ENCODE data around the gene ABHD17B.

Gene ABHD17B

DNA sequence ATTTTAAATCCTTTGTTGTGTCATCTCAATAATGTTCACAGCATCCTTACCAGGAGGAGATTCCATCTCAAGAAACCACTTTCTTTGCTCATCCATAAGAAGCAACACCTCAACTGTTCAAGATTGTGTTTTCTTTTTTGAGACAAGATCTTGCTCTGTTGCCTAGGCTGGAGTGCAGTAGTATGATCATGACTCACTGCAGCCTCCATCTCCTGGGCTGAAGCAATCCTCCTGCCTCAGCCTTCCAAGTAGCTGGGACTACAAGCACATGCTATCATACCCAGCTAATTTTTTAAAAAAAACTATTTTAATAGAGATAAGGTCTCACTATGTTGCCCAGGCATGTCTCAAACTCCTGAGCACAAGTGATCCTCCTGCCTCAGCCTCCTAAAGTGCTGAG is 60.0 kb downstream of the ABHD17B start:
- H3K36me3 ChIP-seq = no peaks in the 10 kb centered on the region
- TF ChIP-seq, protein P1, sequence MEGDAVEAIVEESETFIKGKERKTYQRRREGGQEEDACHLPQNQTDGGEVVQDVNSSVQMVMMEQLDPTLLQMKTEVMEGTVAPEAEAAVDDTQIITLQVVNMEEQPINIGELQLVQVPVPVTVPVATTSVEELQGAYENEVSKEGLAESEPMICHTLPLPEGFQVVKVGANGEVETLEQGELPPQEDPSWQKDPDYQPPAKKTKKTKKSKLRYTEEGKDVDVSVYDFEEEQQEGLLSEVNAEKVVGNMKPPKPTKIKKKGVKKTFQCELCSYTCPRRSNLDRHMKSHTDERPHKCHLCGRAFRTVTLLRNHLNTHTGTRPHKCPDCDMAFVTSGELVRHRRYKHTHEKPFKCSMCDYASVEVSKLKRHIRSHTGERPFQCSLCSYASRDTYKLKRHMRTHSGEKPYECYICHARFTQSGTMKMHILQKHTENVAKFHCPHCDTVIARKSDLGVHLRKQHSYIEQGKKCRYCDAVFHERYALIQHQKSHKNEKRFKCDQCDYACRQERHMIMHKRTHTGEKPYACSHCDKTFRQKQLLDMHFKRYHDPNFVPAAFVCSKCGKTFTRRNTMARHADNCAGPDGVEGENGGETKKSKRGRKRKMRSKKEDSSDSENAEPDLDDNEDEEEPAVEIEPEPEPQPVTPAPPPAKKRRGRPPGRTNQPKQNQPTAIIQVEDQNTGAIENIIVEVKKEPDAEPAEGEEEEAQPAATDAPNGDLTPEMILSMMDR (IDR thresholded peaks at IDR 0.05) = no peak
- H3K4me3 ChIP-seq (ENCODE audit: low read depth in 1 of 2, low read length in 1 of 2) = no peak overlapping the region
- no peak overlapping the region for H3K27ac ChIP-seq
- no peaks in the 10 kb centered on the region for H3K27me3 ChIP-seq
- H3K4me1 ChIP-seq (ENCODE audit: control insufficient read depth in 1 of 2, insufficient read depth in 1 of 2, low read depth in 1 of 2, low read length in 1 of 2) = no peaks in the 10 kb centered on the region
- H3K9me3 ChIP-seq = no peaks in the 10 kb centered on the region

DNA sequence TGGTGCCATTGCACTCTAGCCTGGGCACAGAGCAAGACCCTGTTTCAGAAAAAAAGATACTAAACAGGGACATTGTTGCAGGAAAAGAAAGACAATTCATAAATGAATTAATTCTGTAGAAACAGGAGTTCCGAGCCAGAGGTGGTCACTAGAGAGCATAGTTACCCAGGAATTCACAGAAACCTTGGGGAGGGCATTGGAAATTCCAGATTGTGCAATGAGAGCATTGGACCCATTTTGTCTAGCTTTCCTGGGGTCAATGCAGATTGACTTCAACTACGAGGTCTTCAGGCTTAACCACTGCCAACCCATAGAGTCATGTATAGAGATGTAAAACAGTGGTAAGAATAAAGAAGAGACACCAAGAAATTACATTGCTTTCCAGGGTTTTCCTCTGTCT is 63.1 kb downstream of the ABHD17B start:
- Histone ChIP-seq H3K4me1 (ENCODE audit: control insufficient read depth in 1 of 2, insufficient read depth in 1 of 2, low read depth in 1 of 2, low read length in 1 of 2) (no peaks in the 10 kb centered on the region), H3K27me3 (no peaks in the 10 kb centered on the region), H3K9me3 (no peaks in the 10 kb centered on the region), H3K4me3 (ENCODE audit: low read depth in 1 of 2, low read length in 1 of 2) (no peak overlapping the region), H3K27ac (no peak overlapping the region), H3K36me3 (no peaks in the 10 kb centered on the region)
- TF ChIP-seq, protein P1 (IDR thresholded peaks at IDR 0.05) = no peak

DNA sequence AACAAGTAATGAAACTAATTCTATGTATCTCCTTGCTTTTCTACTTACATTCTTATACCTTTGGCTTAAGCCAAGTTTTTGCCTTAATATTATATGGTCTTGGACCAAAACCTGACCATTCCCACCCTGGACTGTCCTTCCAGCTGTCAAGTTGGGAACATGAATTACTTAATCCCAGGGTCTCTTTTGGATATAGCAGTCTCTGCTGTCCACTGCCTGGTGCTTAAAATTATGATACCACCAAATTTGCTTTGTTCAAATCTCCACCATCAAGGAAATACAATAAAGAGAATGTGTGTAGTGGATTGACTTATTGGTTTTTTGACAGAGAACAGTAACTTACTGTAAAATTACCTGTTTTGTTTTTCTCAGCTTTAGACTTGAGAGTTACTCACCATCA is 66.2 kb downstream of the ABHD17B start:
- TF ChIP-seq, protein P1 (IDR thresholded peaks at IDR 0.05) = no peak
- Histone ChIP-seq H3K4me3 (ENCODE audit: low read depth in 1 of 2, low read length in 1 of 2) (no peak overlapping the region), H3K27ac (no peak overlapping the region), H3K4me1 (ENCODE audit: control insufficient read depth in 1 of 2, insufficient read depth in 1 of 2, low read depth in 1 of 2, low read length in 1 of 2) (no peaks in the 10 kb centered on the region), H3K27me3 (no peaks in the 10 kb centered on the region), H3K36me3 (no peaks in the 10 kb centered on the region), H3K9me3 (no peaks in the 10 kb centered on the region)

DNA sequence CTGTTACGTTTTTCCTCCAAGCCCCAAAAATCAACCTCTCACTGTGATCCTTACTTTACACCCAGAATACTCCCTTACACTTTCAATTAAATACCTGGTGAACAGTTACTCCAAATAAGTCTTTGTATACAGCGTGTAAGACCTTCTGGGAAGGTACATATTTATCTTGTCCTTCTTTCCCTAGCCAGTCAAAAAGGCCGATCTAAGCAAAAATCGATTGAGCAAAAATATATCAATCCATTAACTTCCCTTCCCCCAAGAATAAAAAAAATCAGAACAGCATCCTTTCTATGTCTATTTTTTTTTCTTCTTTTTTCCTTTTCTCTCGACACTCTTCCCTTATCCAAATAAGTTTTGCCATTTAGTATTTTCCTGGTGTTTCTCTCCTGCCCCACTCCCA is 71.3 kb downstream of the ABHD17B start:
- TF ChIP-seq, protein P1 (IDR thresholded peaks at IDR 0.05) = no peak
- H3K4me1 ChIP-seq (ENCODE audit: control insufficient read depth in 1 of 2, insufficient read depth in 1 of 2, low read depth in 1 of 2, low read length in 1 of 2) = no peaks in the 10 kb centered on the region
- no peaks in the 10 kb centered on the region for H3K27me3 ChIP-seq
- no peaks in the 10 kb centered on the region for H3K9me3 ChIP-seq
- H3K27ac ChIP-seq = no peak overlapping the region
- H3K36me3 ChIP-seq = no peaks in the 10 kb centered on the region
- no peak overlapping the region for H3K4me3 ChIP-seq (ENCODE audit: low read depth in 1 of 2, low read length in 1 of 2)

DNA sequence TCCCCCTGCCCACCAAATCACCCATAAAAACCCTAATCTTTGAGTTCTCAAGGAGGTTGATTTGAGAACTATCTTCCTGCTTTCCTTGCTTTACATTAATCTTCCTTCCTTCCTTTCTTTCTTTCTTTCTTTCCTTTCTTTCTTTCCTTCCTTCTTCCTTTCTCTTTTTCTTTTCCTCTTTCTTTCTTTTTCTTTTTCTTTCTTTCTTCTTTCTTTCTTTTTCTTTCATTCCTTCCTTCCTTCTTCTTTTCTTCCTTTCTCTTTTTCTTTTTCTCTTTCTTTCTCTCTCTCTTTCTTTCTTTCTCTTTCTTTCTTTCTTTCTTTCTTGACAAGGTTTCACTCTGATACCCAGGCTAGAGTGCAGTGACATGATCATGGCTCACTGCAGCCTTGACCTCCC is 75.4 kb downstream of the ABHD17B start:
- H3K4me1 ChIP-seq (ENCODE audit: control insufficient read depth in 1 of 2, insufficient read depth in 1 of 2, low read depth in 1 of 2, low read length in 1 of 2) = no peaks in the 10 kb centered on the region
- no peaks in the 10 kb centered on the region for H3K27me3 ChIP-seq
- no peak overlapping the region for H3K27ac ChIP-seq
- TF ChIP-seq, protein P1 (IDR thresholded peaks at IDR 0.05) = no peak
- no peak overlapping the region for H3K4me3 ChIP-seq (ENCODE audit: low read depth in 1 of 2, low read length in 1 of 2)
- H3K9me3 ChIP-seq = no peaks in the 10 kb centered on the region
- no peaks in the 10 kb centered on the region for H3K36me3 ChIP-seq

DNA sequence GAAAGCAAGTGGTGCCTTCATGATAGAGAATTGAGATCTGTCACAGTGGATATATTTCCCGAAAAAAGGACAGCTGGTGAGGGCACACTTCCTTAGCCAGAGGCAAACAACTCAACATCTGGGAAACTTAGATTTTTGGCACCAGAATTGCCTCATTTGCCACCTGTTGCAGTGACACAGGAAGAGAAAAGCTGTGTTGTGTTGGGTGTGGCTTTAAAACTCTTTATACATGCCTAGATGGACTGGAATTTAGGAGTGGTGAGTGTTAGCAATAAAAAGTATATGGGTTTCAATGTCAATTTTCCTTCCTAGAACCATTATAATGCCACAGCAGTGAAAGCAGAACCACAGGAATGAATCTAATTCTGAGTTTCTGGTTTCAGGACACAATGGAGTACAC is 80.1 kb downstream of the ABHD17B start:
- H3K27ac ChIP-seq = no peak overlapping the region
- TF ChIP-seq, protein P1 (IDR thresholded peaks at IDR 0.05) = no peak
- H3K36me3 ChIP-seq = no peaks in the 10 kb centered on the region
- H3K4me3 ChIP-seq (ENCODE audit: low read depth in 1 of 2, low read length in 1 of 2) = no peak overlapping the region
- no peaks in the 10 kb centered on the region for H3K4me1 ChIP-seq (ENCODE audit: control insufficient read depth in 1 of 2, insufficient read depth in 1 of 2, low read depth in 1 of 2, low read length in 1 of 2)
- no peaks in the 10 kb centered on the region for H3K9me3 ChIP-seq
- no peaks in the 10 kb centered on the region for H3K27me3 ChIP-seq

All from neutrophil (primary cell).